Neural progenitor cell (in vitro differentiated cells): ENCODE measurements around the gene PLS3. TPM values are rescaled to one million over a fixed set of nuclear protein-coding genes. Genes with fewer than 3 reads are reported as not detected.
A peak's percentile ranks its signal among the peaks of the same experiment; 100 is the strongest.
"Not testable (repeated sequence)": the region's sequence is repeated elsewhere in the genome, so short reads cannot be mapped to it uniquely, and the experiment has no call there.

Experiments
- DNase-seq: peaks from one replicate; pipeline ENCODE4 v3.0.0-alpha.2; 2016; ENCODE audit warnings: low spot score
- H2AFZ ChIP-seq: fragments of 200-600 bp; sonication (generic); replicated peaks from 2 replicates; pipeline ENCODE4 v1.6.1; 2016; ENCODE audit warnings: antibody characterized with exemption
- H3F3A ChIP-seq: fragments of 200-600 bp; sonication (generic); 2 replicates; pipeline ENCODE4 v1.6.1; 2016; ENCODE audit warnings: antibody characterized with exemption, low read depth
- H3K27ac ChIP-seq: fragments of 200-600 bp; sonication (generic); 2 replicates; pipeline ENCODE4 v1.5.1; 2016; ENCODE audit warnings: mild to moderate bottlenecking
- H3K27me3 ChIP-seq: fragments of 200-600 bp; sonication (generic); 2 replicates; pipeline ENCODE4 v1.6.1; 2016; ENCODE audit warnings: mild to moderate bottlenecking, moderate library complexity
- H3K36me3 ChIP-seq: fragments of 200-600 bp; sonication (generic); 2 replicates; pipeline ENCODE4 v1.5.1; 2016
- H3K4me1 ChIP-seq: fragments of 200-600 bp; sonication (generic); 2 replicates; pipeline ENCODE4 v1.6.1; 2016; ENCODE audit warnings: mixed run types
- H3K4me2 ChIP-seq: fragments of 200-600 bp; sonication (generic); 2 replicates; pipeline ENCODE4 v1.6.1; 2016
- H3K4me3 ChIP-seq: fragments of 200-600 bp; sonication (generic); 2 replicates; pipeline ENCODE4 v1.5.1; 2016
- H3K79me2 ChIP-seq: fragments of 200-600 bp; sonication (generic); 2 replicates; pipeline ENCODE4 v1.6.1; 2016; ENCODE audit warnings: low read depth
- H3K9ac ChIP-seq: fragments of 200-600 bp; sonication (generic); 2 replicates; pipeline ENCODE4 v1.6.1; 2016
- H3K9me3 ChIP-seq: fragments of 200-600 bp; sonication (generic); 2 replicates; pipeline ENCODE4 v1.5.1; 2016; ENCODE audit warnings: low read depth
- H4K20me1 ChIP-seq: fragments of 200-600 bp; sonication (generic); 2 replicates; pipeline ENCODE4 v1.6.1; 2016; ENCODE audit warnings: low read depth
- H3K27ac Mint-ChIP-seq: 3 replicates; pipeline ENCODE4 v1.8.0; 2021; ENCODE audit warnings: mixed read lengths
- H3K27me3 Mint-ChIP-seq: 2 replicates; pipeline ENCODE4 v1.8.0; 2022; ENCODE audit warnings: low read depth, mild to moderate bottlenecking, inconsistent platforms, moderate library complexity, mixed read lengths; ENCODE audit not compliant: insufficient read depth
- H3K36me3 Mint-ChIP-seq: 3 replicates; pipeline ENCODE4 v1.8.0; 2021; ENCODE audit warnings: mixed read lengths
- H3K4me1 Mint-ChIP-seq: 3 replicates; pipeline ENCODE4 v1.8.0; 2021; ENCODE audit warnings: mixed read lengths
- H3K4me3 Mint-ChIP-seq: 3 replicates; pipeline ENCODE4 v1.8.0; 2021; ENCODE audit warnings: mild to moderate bottlenecking, moderate library complexity, mixed read lengths
- H3K9me3 Mint-ChIP-seq: 3 replicates; pipeline ENCODE4 v1.8.0; 2020; ENCODE audit warnings: mixed read lengths
- CTCF ChIP-seq: fragments of 200-600 bp; sonication (generic); IDR thresholded peaks from 2 replicates; pipeline ENCODE4 v1.5.1; 2017; ENCODE audit warnings: antibody characterized with exemption, mild to moderate bottlenecking
- EZH2 ChIP-seq: fragments of 200-600 bp; sonication (generic); IDR thresholded peaks from 2 replicates; pipeline ENCODE4 v1.6.1; 2017; ENCODE audit warnings: antibody characterized with exemption, mild to moderate bottlenecking, moderate library complexity
- EZH2phosphoT487 ChIP-seq: fragments of 200-600 bp; sonication (generic); IDR thresholded peaks from 2 replicates; pipeline ENCODE4 v1.6.1; 2017; ENCODE audit warnings: antibody characterized with exemption
- total RNA-seq: library from RNA; depleted of rRNA; stranded (reverse); fragments of >200 nt; gene quantifications from 2 replicates; pipeline ENCODE4 v1.2.3, GENCODE V29; 2015; ENCODE audit warnings: low replicate concordance

PLS3 gene
- total RNA-seq, 1 donor from 2014 or later: 222 TPM

DNA sequence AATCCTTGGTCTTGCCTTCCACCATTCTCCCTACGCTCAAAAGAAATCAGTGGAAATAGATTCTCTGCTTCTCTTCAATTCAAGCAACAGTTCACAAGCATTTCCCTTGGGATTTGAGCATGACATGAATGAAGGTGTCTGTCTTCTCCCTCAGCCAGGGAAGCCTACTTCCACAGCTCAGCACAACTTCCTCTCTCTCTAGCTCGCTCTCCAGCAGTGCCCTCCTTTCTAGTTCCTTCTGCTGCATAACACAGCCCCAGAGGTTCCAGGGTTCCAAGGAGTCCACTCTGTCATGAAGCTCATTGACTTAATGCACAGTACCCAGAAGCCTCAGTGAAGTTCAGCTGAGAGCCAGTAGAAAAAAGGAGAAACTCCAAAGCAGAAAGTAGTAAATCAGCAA, 81.3 kb downstream of the PLS3 start:
- Histone ChIP-seq H4K20me1 (no peaks in the 10 kb centered on the region), H3K36me3 (no peaks in the 10 kb centered on the region), H3F3A (peaks cover 15% of the 10 kb centered on the region), H3K4me1 (peaks cover 15% of the 10 kb centered on the region), H3K79me2 (no peaks in the 10 kb centered on the region), H3K9me3 (no peaks in the 10 kb centered on the region), H2AFZ (no peak overlapping the region), H3K4me2 (no peak overlapping the region), H3K4me3 (no peak overlapping the region), H3K9ac (no peak overlapping the region), H3K27me3 (no peaks in the 10 kb centered on the region), H3K27ac (peak overlapping the region; percentile 73)
- no peak overlapping the region for H3K4me3 Mint-ChIP-seq
- no peak overlapping the region for H3K27ac Mint-ChIP-seq
- peaks cover 12% of the 10 kb centered on the region for H3K4me1 Mint-ChIP-seq
- H3K9me3 Mint-ChIP-seq: no peaks in the 10 kb centered on the region
- H3K27me3 Mint-ChIP-seq: no peaks in the 10 kb centered on the region
- H3K36me3 Mint-ChIP-seq: peaks cover 30% of the 10 kb centered on the region
- DNase-seq: peak; percentile 5
- TF ChIP-seq EZH2 (no peak), CTCF (no peak), EZH2phosphoT487 (no peak)

DNA sequence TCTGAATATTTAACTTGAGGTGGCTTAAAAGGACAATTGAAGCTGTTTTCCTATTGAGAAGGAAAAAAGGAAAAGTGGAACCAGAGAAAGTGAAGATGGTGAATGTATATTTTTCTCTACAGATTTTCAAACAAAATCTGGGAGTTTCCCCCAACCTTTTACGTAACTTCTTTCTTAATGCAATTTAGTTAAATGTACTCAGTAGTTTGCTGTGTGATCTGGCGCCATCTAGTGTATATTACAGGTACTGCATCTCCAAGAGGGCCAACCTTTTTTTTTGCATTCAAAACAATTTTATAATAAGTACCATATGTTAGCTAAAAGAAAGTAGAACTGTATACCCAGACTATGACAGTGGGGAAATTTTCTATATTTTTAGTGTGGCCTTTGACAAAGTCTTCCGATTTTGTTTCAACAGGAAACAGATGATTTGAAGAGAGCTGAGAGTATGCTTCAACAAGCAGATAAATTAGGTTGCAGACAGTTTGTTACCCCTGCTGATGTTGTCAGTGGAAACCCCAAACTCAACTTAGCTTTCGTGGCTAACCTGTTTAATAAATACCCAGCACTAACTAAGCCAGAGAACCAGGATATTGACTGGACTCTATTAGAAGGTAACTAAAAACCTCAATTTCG, 82.0 kb downstream of the PLS3 start:
- no peaks in the 10 kb centered on the region for H3K27me3 Mint-ChIP-seq
- Histone ChIP-seq H3K36me3 (no peaks in the 10 kb centered on the region), H3K9me3 (no peaks in the 10 kb centered on the region), H3K79me2 (no peaks in the 10 kb centered on the region), H2AFZ (no peak overlapping the region), H3K4me2 (no peak overlapping the region), H3K4me3 (no peak overlapping the region), H3K4me1 (peaks cover 15% of the 10 kb centered on the region), H3F3A (peaks cover 15% of the 10 kb centered on the region), H4K20me1 (no peaks in the 10 kb centered on the region), H3K27me3 (no peaks in the 10 kb centered on the region), H3K9ac (no peak overlapping the region), H3K27ac (peak overlapping the region; percentile 73)
- H3K9me3 Mint-ChIP-seq: no peaks in the 10 kb centered on the region
- peaks cover 12% of the 10 kb centered on the region for H3K4me1 Mint-ChIP-seq
- H3K4me3 Mint-ChIP-seq: no peak overlapping the region
- DNase-seq: peak; percentile 44
- no peak overlapping the region for H3K27ac Mint-ChIP-seq
- peaks cover 28% of the 10 kb centered on the region for H3K36me3 Mint-ChIP-seq
- TF ChIP-seq CTCF (peak; percentile 100), EZH2phosphoT487 (no peak), EZH2 (no peak)

DNA sequence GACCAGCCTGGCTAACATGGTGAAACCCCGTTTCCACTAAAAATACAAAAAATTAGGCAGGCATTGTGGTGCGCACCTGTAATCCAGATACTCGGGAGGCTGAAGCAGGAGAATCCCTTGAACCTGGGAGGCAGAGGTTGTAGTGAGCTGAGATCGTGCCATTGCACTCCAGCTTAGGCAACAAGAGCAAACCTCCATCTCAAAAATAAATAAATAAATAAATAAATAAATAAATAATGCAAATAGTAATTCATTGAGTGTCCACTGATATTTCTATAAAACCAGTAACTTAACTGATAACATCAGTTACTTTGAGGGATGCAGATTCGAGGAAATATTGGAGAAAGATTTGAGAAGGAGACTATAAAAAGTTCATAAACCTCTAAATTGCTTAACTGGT, 83.4 kb downstream of the PLS3 start:
- not testable (repeated sequence) for H3K9me3 Mint-ChIP-seq, H3K27ac ChIP-seq, H2AFZ ChIP-seq, H3K27me3 Mint-ChIP-seq, H3K4me2 ChIP-seq, H3K9ac ChIP-seq, H3K27me3 ChIP-seq, H3K4me1 Mint-ChIP-seq, H3K9me3 ChIP-seq, H3K4me3 ChIP-seq, H4K20me1 ChIP-seq, H3K4me3 Mint-ChIP-seq, H3K79me2 ChIP-seq, H3K27ac Mint-ChIP-seq, DNase-seq, H3K36me3 ChIP-seq
- peaks cover 20% of the 10 kb centered on the region for H3F3A ChIP-seq
- peaks cover 28% of the 10 kb centered on the region for H3K36me3 Mint-ChIP-seq
- peaks cover 12% of the 10 kb centered on the region for H3K4me1 ChIP-seq

DNA sequence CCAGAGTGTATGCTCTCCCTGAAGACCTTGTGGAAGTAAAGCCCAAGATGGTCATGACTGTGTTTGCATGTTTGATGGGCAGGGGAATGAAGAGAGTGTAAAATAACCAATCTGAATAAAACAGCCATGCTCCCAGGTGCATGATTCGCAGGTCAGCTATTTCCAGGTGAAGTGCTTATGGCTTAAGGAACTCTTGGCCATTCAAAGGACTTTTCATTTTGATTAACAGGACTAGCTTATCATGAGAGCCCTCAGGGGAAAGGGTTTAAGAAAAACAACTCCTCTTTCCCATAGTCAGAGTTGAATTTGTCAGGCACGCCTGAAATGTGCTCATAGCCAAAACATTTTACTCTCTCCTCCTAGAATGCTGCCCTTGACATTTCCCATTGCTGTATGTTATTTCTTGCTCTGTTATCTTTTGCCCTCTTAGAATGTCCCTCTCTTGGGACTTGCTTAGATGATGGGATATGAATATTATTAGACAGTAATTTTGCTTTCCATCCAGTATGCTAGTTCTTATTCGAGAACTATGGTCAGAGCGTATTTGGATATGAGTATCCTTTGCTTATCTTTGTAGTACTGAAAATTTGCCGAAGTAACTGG, 88.6 kb downstream of the PLS3 start:
- H3K27ac Mint-ChIP-seq: no peak overlapping the region
- no peak overlapping the region for H3K4me3 Mint-ChIP-seq
- no peaks in the 10 kb centered on the region for H4K20me1 ChIP-seq
- H3K4me1 ChIP-seq: peaks cover 8% of the 10 kb centered on the region
- no peaks in the 10 kb centered on the region for H3K79me2 ChIP-seq
- H3K9ac ChIP-seq: no peak overlapping the region
- no peaks in the 10 kb centered on the region for H3K9me3 Mint-ChIP-seq
- no peaks in the 10 kb centered on the region for H3K27me3 Mint-ChIP-seq
- DNase-seq: no peak
- H3K36me3 ChIP-seq: no peaks in the 10 kb centered on the region
- H3K4me3 ChIP-seq: no peak overlapping the region
- peaks cover 5% of the 10 kb centered on the region for H3F3A ChIP-seq
- H3K4me1 Mint-ChIP-seq: peaks cover 7% of the 10 kb centered on the region
- no peaks in the 10 kb centered on the region for H3K9me3 ChIP-seq
- H3K27me3 ChIP-seq: no peaks in the 10 kb centered on the region
- H2AFZ ChIP-seq: no peak overlapping the region
- H3K36me3 Mint-ChIP-seq: peaks cover 14% of the 10 kb centered on the region
- TF ChIP-seq EZH2phosphoT487 (no peak), EZH2 (no peak), CTCF (no peak)
- H3K27ac ChIP-seq: no peak overlapping the region
- H3K4me2 ChIP-seq: no peak overlapping the region
